ENCODE results near the gene RGL1. TPM values are rescaled to one million over a fixed set of nuclear protein-coding genes. Genes with fewer than 3 reads are reported as not detected.
"Not testable (repeated sequence)": the region's sequence is repeated elsewhere in the genome, so short reads cannot be mapped to it uniquely, and the experiment has no call there.

Gene RGL1
- total RNA-seq, 2 experiments from 2014 or later: 2.0 TPM

DNA sequence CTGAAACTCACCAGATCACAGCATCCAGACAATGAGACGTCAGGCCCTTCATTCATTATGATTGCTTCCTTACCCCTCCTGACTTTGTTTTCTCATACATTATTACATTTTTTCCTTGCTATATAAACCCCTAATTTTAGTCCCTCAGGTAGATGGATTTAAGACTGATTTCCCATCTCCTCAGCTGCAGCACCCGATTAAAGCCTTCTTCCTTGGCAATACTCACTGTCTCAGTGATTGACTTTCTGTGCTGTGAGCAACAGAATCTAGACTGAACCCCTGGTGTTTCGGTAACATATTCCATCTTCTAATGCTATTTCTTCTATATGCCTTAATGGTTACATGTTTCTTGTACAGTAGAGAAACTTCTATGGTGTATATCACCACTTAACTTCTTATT is 30.0 kb upstream of the RGL1 start:
- no peak for DNase-seq
- intact Hi-C loops (cut with DNase I, micrococcal nuclease): no loop called here
- Mint-ChIP-seq H3K4me1 (no peaks in the 10 kb centered on the region), H3K4me3 (no peak overlapping the region), H3K27ac (no peak overlapping the region), H3K9me3 (ENCODE audit: low read depth) (peaks cover 20% of the 10 kb centered on the region), H3K36me3 (ENCODE audit: low read depth) (peaks cover 5% of the 10 kb centered on the region), H3K27me3 (no peaks in the 10 kb centered on the region)
- ATAC-seq: no peak
- ChIA-PET POLR2A (no interaction called here), CTCF (no interaction called here)

DNA sequence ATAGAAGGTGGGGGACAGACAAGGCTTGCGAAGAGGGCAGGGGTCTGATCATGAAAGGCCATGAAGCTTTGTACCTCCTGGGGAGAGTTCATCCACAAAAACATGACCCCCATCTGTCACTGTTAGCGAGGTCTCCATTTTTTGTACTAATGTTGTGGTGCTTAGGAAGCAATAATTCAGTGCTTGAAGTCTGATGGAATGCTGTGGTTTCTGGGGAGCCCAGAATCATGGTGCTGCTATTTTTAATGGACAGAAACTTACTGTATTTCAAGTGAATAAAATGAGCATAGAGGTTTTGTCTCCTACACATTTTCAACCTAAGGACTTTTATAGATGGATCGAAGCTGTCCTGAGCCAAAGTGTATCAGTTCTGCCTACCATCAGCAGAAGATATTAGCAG is 28.2 kb upstream of the RGL1 start:
- Mint-ChIP-seq H3K27me3 (no peaks in the 10 kb centered on the region), H3K4me3 (no peak overlapping the region), H3K9me3 (ENCODE audit: low read depth) (peaks cover 16% of the 10 kb centered on the region), H3K4me1 (no peaks in the 10 kb centered on the region), H3K36me3 (ENCODE audit: low read depth) (peaks cover 5% of the 10 kb centered on the region), H3K27ac (no peak overlapping the region)
- intact Hi-C loops (cut with DNase I, micrococcal nuclease): no loop called here
- no peak for DNase-seq
- ChIA-PET CTCF (interaction anchor here (0.5 to 1.0 kb wide), 2 partner anchors 10 to 40 kb away, joined by 3 read pairs; no protein-coding TSS in a partner anchor), POLR2A (no interaction called here)
- no peak for ATAC-seq

DNA sequence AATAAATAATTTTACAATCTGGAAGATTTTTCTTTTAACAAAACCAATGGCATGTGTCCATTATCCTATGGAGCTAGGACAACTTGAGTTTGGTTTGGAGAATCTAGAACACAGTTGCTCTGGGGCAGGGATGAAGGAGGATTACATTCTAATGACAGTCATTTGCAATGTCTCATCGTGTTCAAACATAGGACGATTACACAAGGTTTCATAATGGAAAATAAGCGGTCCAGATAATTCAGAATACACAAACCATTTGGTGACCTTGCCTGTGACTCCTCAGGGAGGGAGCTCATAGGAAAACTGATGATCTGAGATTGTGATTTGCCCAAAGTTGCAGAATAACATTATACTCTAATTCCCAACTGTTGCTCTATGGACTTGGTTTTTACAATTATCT is 27.6 kb upstream of the RGL1 start:
- no peaks in the 10 kb centered on the region for H3K4me1 Mint-ChIP-seq
- H3K36me3 Mint-ChIP-seq (ENCODE audit: low read depth): peaks cover 5% of the 10 kb centered on the region
- H3K4me3 Mint-ChIP-seq: no peak overlapping the region
- no peaks in the 10 kb centered on the region for H3K27me3 Mint-ChIP-seq
- intact Hi-C loops (cut with DNase I, micrococcal nuclease): no loop called here
- DNase-seq (no peak), ATAC-seq (no peak)
- H3K27ac Mint-ChIP-seq: no peak overlapping the region
- H3K9me3 Mint-ChIP-seq (ENCODE audit: low read depth): peaks cover 16% of the 10 kb centered on the region
- ChIA-PET CTCF (interaction anchor here (1.0 kb wide), 2 partner anchors 11 to 122 kb away, joined by 3 read pairs; no protein-coding TSS in a partner anchor), POLR2A (no interaction called here)

DNA sequence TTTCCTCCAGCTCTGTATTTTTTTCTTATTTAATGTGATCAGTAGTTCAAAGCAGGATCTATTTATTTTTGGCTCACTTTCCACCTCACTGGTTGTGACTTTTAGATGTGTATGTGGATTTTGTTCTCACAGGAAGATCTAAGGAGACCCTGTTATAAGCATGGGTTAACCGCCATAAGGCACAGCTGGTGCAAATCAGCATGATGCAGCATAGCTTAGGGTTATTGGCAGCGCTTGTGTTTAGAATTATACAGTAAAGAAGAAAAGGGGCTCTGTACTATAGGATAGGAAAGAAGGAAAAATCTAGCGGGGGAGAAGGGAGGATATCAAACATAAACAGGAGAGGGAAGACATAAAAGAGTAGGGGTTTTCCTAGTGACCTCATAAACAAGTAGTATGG is 26.9 kb upstream of the RGL1 start:
- H3K27me3 Mint-ChIP-seq: no peaks in the 10 kb centered on the region
- ChIA-PET POLR2A (no interaction called here), CTCF (interaction anchor here (1.0 to 1.1 kb wide), 2 partner anchors 111 to 123 kb away, joined by 3 read pairs; no protein-coding TSS in a partner anchor)
- no peaks in the 10 kb centered on the region for H3K4me1 Mint-ChIP-seq
- no peak overlapping the region for H3K4me3 Mint-ChIP-seq
- ATAC-seq (no peak), DNase-seq (no peak)
- no peak overlapping the region for H3K27ac Mint-ChIP-seq
- peaks cover 5% of the 10 kb centered on the region for H3K36me3 Mint-ChIP-seq (ENCODE audit: low read depth)
- intact Hi-C loops (cut with DNase I, micrococcal nuclease): no loop called here
- H3K9me3 Mint-ChIP-seq (ENCODE audit: low read depth): peaks cover 14% of the 10 kb centered on the region

DNA sequence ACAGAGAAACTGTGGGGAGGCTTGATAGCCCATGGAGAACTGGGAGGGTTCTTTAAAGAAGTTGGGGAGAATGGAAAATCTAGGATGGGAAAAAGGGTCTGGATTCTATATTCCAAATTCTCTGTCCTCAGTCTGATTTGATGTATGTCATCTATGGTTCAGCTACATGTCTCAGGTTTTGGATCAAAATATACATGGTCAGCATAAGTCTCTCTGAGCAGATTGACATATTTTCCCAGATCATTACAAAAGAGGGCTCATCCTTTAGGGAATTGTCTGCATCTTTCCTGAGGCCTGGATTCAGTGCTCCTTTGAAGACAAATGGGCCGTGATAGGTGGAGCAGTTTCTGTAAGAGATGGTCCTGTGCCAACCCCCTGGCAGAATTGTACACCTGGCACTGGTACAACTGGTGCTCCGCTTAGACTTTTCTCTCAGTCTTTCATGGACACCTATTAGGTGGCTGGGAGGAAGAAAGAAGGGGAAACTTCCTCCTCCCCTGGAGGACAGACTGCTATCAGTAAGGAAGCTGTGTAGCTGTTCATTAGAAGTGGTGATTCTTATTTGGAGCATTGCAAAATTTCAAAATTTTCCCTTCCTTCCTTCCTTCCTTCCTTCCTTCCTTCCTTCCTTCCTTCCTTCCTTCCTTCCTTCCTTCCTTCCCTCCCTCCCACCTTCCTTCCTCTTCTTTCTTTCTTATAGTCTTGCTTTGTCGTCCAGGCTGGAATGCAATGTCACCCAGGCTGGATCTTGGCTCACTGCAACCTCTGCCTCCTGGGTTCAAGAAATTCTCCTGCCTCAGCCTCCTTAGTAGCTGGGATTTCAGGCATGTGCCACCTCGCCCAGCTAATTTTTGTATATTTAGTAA is 26.1 kb upstream of the RGL1 start:
- intact Hi-C loops (cut with DNase I, micrococcal nuclease): no loop called here
- peaks cover 10% of the 10 kb centered on the region for H3K9me3 Mint-ChIP-seq (ENCODE audit: low read depth)
- no peak for DNase-seq
- H3K27ac Mint-ChIP-seq: no peak overlapping the region
- no peak for ATAC-seq
- H3K27me3 Mint-ChIP-seq: no peaks in the 10 kb centered on the region
- CTCF ChIA-PET: interaction anchor here (1.1 kb wide), 1 partner anchor 110 kb away, joined by 3 read pairs; no protein-coding TSS in a partner anchor
- POLR2A ChIA-PET: no interaction called here
- H3K4me1 Mint-ChIP-seq: no peaks in the 10 kb centered on the region
- peaks cover 5% of the 10 kb centered on the region for H3K36me3 Mint-ChIP-seq (ENCODE audit: low read depth)
- no peak overlapping the region for H3K4me3 Mint-ChIP-seq

DNA sequence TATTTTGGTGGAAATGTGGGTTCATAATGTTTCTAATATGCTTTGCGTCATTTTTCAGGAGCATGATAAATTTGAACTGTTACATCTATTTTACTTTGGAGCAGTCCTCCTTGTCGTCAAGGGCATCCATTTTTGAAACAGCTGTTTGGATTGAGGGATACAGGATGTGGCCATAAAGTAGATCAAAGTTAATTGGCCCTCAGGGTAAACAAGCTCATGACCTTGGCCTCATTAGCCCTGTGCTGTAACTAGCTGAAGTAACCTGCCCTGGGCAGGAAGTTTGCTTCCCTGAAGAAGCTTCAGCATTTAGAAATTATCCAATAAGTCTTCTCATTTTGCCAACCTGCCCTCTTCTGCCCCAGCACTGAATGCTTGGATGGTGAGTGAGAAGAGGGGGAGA is 24.8 kb upstream of the RGL1 start:
- Mint-ChIP-seq H3K4me3 (no peak overlapping the region), H3K36me3 (ENCODE audit: low read depth) (no peaks in the 10 kb centered on the region), H3K9me3 (ENCODE audit: low read depth) (peaks cover 2% of the 10 kb centered on the region), H3K27me3 (no peaks in the 10 kb centered on the region), H3K27ac (no peak overlapping the region), H3K4me1 (no peaks in the 10 kb centered on the region)
- CTCF ChIA-PET: no interaction called here
- ATAC-seq: no peak
- intact Hi-C loops (cut with DNase I, micrococcal nuclease): no loop called here
- POLR2A ChIA-PET: no interaction called here
- DNase-seq: no peak

DNA sequence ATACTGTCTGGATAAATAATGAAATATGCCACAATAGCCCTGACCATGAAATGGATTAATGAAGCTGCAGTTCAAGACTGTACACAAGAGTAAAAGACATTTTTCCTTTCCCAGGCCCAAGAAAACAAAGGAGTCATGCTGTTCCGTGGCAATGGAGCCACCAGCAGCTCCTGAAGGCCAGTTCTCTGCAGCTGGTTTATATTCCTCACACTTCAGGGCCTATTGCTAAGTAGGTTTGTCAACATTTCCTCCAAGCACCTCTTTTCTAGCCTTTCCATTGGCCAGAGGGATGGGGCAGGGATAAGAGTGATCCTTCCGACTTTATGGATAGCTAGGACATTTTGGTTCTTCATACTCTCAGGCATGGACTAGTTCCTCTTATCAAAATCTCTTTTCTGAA is 24.2 kb upstream of the RGL1 start:
- H3K36me3 Mint-ChIP-seq (ENCODE audit: low read depth): no peaks in the 10 kb centered on the region
- DNase-seq (no peak), ATAC-seq (no peak)
- H3K27ac Mint-ChIP-seq: no peak overlapping the region
- no peaks in the 10 kb centered on the region for H3K4me1 Mint-ChIP-seq
- intact Hi-C loops (cut with DNase I, micrococcal nuclease): no loop called here
- CTCF ChIA-PET: interaction anchor here (0.8 kb wide), 1 partner anchor 11 kb away, joined by 3 read pairs; no protein-coding TSS in a partner anchor
- no peak overlapping the region for H3K4me3 Mint-ChIP-seq
- POLR2A ChIA-PET: no interaction called here
- no peaks in the 10 kb centered on the region for H3K9me3 Mint-ChIP-seq (ENCODE audit: low read depth)
- H3K27me3 Mint-ChIP-seq: no peaks in the 10 kb centered on the region

DNA sequence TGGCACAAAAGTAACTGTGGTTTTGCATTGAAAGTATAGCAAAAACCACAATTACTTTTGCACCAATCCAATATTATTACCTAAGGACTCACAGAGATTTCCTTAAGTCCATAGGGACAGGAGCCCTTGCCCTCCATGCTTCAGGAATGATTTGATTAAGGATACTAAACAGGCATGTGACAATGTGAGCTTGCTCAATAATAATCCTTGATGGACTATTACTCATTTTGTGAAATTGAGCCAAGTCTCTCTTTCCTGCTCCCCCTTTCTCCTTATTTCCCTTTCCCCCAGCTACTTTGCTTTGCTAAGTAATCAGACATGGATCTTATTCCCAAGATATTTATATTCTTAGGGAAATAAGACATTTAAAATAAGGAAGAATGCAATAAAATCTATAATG is 21.6 kb upstream of the RGL1 start:
- H3K9me3 Mint-ChIP-seq (ENCODE audit: low read depth): no peaks in the 10 kb centered on the region
- no peak overlapping the region for H3K27ac Mint-ChIP-seq
- ChIA-PET POLR2A (no interaction called here), CTCF (no interaction called here)
- intact Hi-C loops (cut with DNase I, micrococcal nuclease): no loop called here
- H3K27me3 Mint-ChIP-seq: no peaks in the 10 kb centered on the region
- DNase-seq: no peak
- no peak overlapping the region for H3K4me3 Mint-ChIP-seq
- no peaks in the 10 kb centered on the region for H3K4me1 Mint-ChIP-seq
- no peaks in the 10 kb centered on the region for H3K36me3 Mint-ChIP-seq (ENCODE audit: low read depth)
- no peak for ATAC-seq

DNA sequence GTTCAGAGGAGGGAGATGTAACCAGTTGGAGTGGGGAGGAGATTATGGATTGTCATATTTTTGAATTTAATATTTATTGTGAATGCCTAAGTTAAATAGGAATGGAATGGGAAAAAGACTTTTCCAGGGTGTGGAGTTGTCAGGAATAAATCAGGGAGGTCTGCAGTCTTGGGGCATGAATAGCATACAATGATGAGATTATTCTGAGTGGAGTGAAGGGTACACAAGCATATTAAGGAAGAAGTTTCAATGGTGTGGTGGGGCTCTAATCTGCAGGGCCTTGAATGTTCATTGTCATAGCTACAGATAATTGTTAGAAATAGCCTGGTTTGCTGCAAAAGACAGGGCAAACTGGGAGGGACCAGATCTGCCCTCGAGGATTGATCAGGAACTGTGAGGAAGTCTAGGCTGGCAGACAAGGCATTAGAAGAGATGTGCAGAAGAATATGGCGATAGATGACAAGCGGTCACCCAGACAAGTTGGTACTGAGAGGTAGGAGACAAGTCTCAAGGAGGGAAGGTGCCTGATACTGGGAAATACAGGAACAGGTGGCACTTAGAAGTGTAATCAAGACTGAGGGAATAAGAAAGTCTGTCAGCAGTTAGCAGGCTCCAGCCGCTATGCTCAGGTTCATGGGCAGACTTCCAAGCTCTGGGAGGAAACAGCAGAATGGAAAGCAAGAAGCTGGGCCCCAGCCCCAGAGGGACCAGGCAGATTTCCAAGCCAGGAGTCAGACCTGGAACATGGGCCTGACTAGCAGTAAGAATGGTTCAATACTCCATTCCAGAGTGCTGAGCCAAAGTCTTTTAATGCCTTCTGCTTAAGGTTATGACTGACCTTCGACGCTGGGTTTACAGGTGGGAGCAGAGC is 20.9 kb upstream of the RGL1 start:
- H3K4me3 Mint-ChIP-seq: no peak overlapping the region
- no peaks in the 10 kb centered on the region for H3K9me3 Mint-ChIP-seq (ENCODE audit: low read depth)
- ATAC-seq (no peak), DNase-seq (no peak)
- ChIA-PET CTCF (interaction anchor here (0.8 kb wide), 1 partner anchor 194 kb away, joined by 5 read pairs; no protein-coding TSS in a partner anchor), POLR2A (no interaction called here)
- no peaks in the 10 kb centered on the region for H3K36me3 Mint-ChIP-seq (ENCODE audit: low read depth)
- no peaks in the 10 kb centered on the region for H3K4me1 Mint-ChIP-seq
- intact Hi-C loops (cut with DNase I, micrococcal nuclease): no loop called here
- no peaks in the 10 kb centered on the region for H3K27me3 Mint-ChIP-seq
- H3K27ac Mint-ChIP-seq: no peak overlapping the region

DNA sequence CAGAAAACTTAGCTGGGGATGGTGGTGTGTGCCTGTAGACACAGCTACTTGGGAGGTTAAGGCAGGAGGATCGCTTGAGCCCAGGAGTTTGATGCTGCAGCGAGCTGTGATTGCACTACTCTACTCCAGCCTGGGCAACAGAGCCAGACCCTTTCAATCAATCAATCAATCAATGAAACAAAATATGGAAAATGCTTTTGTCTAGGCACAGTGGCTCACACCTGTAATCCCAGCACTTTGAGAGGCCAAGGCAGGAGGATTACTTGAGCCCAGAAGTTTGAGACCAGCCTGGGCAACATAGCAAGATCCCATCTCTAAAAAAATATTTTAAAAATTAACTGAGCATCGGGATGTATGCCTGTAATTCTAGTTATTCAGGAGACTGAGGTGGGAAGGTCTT is 19.0 kb upstream of the RGL1 start:
- CTCF ChIA-PET; H3K27ac Mint-ChIP-seq; H3K27me3 Mint-ChIP-seq; H3K9me3 Mint-ChIP-seq (ENCODE audit: low read depth); H3K36me3 Mint-ChIP-seq (ENCODE audit: low read depth); H3K4me3 Mint-ChIP-seq; intact Hi-C loops (cut with DNase I, micrococcal nuclease); POLR2A ChIA-PET; ATAC-seq; DNase-seq; H3K4me1 Mint-ChIP-seq: not testable (repeated sequence)

DNA sequence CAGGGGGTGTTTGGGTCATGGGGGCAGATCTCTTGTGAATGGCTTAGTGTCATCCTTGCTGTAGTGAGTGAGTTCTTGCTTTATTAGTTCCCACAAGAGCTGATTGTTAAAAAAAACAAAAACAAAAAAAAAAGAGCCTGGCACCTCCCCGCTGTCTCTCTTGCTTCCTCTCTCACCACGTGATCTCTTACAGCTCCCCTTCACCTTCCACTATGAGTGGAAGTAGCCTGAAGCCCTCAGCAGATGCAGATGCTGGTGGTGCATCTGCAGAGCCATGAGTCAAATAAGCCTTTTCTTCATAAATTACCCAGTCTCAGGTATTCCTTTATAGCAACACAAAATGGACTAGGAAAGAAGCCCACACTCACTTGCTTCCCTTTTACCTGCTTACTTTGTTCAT is 17.2 kb upstream of the RGL1 start:
- ATAC-seq (no peak), DNase-seq (no peak)
- no peaks in the 10 kb centered on the region for H3K9me3 Mint-ChIP-seq (ENCODE audit: low read depth)
- POLR2A ChIA-PET: no interaction called here
- H3K4me3 Mint-ChIP-seq: no peak overlapping the region
- no peaks in the 10 kb centered on the region for H3K27me3 Mint-ChIP-seq
- H3K27ac Mint-ChIP-seq: no peak overlapping the region
- no peaks in the 10 kb centered on the region for H3K4me1 Mint-ChIP-seq
- intact Hi-C loops (cut with DNase I, micrococcal nuclease): no loop called here
- CTCF ChIA-PET: no interaction called here
- H3K36me3 Mint-ChIP-seq (ENCODE audit: low read depth): no peaks in the 10 kb centered on the region

DNA sequence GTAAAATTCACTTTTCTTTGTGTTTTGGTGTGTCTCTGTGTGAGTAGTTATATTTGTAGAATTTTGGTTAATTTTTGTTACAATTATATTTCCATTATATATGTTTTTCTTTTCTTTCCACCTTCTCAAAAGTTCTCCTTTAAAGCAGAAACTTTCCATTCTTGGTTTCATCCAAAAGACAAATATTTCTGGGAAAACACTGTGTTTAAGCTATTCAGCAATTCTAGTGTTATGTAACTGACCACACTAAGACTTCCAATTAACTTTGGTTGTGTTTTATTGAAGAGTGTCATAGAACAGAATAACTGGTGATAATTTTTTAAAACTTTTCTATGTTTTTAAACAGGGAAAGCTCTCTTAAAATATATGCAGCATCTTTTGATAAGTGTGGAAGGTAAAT is 13.6 kb upstream of the RGL1 start:
- CTCF ChIA-PET: interaction anchor here (0.7 kb wide), 1 partner anchor 10 kb away, joined by 3 read pairs; no protein-coding TSS in a partner anchor

More for the DNA sequence above, 13.6 kb upstream of the RGL1 start:
- Mint-ChIP-seq H3K9me3 (ENCODE audit: low read depth) (no peaks in the 10 kb centered on the region), H3K36me3 (ENCODE audit: low read depth) (no peaks in the 10 kb centered on the region), H3K27ac (no peak overlapping the region), H3K4me3 (no peak overlapping the region), H3K4me1 (no peaks in the 10 kb centered on the region), H3K27me3 (no peaks in the 10 kb centered on the region)
- intact Hi-C loops (cut with DNase I, micrococcal nuclease): no loop called here
- no peak for ATAC-seq
- POLR2A ChIA-PET: no interaction called here
- DNase-seq: no peak
